Right ventricle myocardium superior (tissue), 1 donor: ENCODE data around the gene NMT2. TPM values are rescaled to one million over a fixed set of nuclear protein-coding genes. Genes with fewer than 3 reads are reported as not detected.

ENCODE experiments used
- ATAC-seq: fragments of 200-7000 bp; cut with Tn5 transposase; one replicate; pipeline ENCODE4 v1.9.1; 2020; ENCODE audit warnings: mild to moderate bottlenecking; ENCODE audit not compliant: poor library complexity
- DNase-seq: peaks from one replicate; pipeline ENCODE4 v3.0.0-alpha.2; 2020
- intact Hi-C: fragments of 100-400 bp; cut with DNase I; formaldehyde crosslinking; loops from one replicate; pipeline ENCODE4 v1.11.2; 2022
- total RNA-seq: library from RNA; stranded (reverse); fragmentation: NEBNext Ultra II Directional; extraction: Animal tissue kit (Norgen Biotek cat#: 25700); gene quantifications from one replicate; pipeline ENCODE4 v1.2.1, GENCODE V29; 2021
- donor health status: DM: no; HTN: yes; CAD: no; lungs with severe emphysema.

Gene NMT2
- total RNA-seq, 1 donor from 2014 or later = 14.6 TPM

DNA sequence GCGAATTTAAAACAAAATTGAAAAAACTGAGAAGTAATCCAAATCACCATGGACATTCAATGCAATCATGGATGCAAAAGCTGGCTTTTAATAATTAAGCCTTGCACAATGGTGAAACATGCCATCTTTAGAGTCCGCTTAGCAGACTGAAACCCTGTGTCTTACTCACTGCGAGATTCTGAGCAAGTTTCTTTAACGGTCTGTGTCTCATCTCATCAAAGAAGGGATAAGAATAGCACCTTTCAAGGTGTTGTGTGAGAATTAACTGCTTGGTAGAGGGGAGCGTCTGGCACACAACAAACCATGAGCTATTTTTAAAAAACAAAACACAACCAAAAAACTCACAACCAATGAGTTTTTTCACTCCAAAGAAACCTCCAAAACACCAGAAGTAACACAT is 101.3 kb downstream of the NMT2 start:
- intact Hi-C loops = no loop called here
- DNase-seq (no peak), ATAC-seq (no peak)

DNA sequence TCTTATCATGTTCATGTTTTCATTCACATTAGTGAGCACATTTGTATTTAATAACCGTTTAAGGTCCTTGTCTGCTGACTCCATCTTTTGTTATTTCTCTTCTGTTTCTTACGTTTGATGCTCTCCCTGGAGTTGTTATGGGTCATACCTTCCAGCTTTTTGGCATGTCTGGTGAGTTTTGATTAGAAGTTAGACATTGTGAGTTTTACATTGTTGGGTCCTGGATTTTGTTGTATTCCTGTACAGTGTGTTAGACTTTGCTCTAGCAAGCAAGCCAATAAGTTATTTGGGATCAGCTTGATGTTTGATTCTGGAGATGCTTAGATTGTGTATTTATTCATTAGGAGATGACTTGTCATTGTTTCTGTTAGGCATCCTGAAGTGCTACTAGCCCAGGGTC is 107.9 kb downstream of the NMT2 start:
- intact Hi-C loops = no loop called here
- ATAC-seq = no peak
- no peak for DNase-seq

DNA sequence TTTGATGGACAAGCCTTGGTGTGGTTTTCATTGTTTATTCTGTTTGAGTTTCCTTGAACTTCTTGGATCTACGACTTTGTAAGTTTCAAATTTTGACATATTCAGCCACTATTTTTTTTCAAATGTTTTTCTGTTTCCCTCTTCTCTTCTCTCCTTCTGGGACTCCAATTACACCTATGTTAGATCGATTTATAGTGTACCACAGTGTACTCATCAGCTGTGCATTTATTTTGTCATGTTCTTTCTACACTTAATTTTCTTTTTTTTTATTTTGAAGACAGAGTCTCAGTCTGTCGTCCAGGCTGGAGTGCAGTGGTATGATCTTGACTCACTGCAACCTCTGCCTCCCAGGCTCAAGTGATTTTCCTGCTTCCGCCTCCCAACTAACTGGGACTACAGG is 108.6 kb downstream of the NMT2 start:
- ATAC-seq = no peak
- intact Hi-C loops = no loop called here

DNA sequence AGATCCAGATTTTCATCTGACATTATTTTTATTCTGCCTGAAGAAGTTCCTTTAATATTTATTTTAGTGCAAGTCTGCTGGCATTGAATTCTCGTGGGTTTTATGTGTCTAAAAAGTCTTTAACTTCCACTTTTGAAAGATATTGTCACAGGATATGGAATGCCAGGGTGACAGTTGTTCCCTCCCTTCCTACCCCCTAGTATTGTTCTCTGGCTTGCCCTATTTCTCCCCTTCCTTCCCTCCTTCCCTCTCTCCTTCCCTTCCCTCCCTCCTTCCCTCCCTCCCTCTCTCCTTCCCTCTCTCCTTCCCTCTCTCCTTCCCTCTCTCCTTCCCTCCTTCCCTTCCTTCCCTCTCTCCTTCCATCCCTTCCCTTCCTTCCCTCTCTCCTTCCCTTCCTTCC is 109.8 kb downstream of the NMT2 start:
- ATAC-seq (no peak), DNase-seq (no peak)
- intact Hi-C loops = no loop called here

More for the DNA sequence above, 108.6 kb downstream of the NMT2 start:
- no peak for DNase-seq

Other genes starting within 250 kb of the NMT2 start
- gene DCLRE1C, start 214.6 kb downstream of the NMT2 start, total RNA-seq = 2.2 TPM
- not detected for gene MEIG1, start 209.3 kb downstream of the NMT2 start, total RNA-seq
- 0.27 TPM for gene OLAH, start 124.8 kb downstream of the NMT2 start, total RNA-seq
- not detected for gene ACBD7, start 79.9 kb downstream of the NMT2 start, total RNA-seq
- 9.2 TPM for gene RPP38, start 71.3 kb downstream of the NMT2 start, total RNA-seq
- 10.3 TPM for gene FAM171A1, start 202.6 kb upstream of the NMT2 start, total RNA-seq